ENCODE measurements around the gene DLG1.

GRCh38 chr3:197088370-197088769 lies 210.0 kb downstream of the DLG1 start:
- TF ChIP-seq, protein P1, sequence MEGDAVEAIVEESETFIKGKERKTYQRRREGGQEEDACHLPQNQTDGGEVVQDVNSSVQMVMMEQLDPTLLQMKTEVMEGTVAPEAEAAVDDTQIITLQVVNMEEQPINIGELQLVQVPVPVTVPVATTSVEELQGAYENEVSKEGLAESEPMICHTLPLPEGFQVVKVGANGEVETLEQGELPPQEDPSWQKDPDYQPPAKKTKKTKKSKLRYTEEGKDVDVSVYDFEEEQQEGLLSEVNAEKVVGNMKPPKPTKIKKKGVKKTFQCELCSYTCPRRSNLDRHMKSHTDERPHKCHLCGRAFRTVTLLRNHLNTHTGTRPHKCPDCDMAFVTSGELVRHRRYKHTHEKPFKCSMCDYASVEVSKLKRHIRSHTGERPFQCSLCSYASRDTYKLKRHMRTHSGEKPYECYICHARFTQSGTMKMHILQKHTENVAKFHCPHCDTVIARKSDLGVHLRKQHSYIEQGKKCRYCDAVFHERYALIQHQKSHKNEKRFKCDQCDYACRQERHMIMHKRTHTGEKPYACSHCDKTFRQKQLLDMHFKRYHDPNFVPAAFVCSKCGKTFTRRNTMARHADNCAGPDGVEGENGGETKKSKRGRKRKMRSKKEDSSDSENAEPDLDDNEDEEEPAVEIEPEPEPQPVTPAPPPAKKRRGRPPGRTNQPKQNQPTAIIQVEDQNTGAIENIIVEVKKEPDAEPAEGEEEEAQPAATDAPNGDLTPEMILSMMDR (conservative IDR thresholded peaks at IDR 0.05; ENCODE audit: low read depth in 2 of 2): no peak
- no peak for TF ChIP-seq REST (IDR thresholded peaks at IDR 0.05; ENCODE audit: unreplicated experiment)
- no peak for TF ChIP-seq EZH2phosphoT487 (IDR thresholded peaks at IDR 0.05; ENCODE audit: unreplicated experiment)
- TF ChIP-seq EZH2 (IDR thresholded peaks at IDR 0.05; ENCODE audit: low read depth, unreplicated experiment): no peak
- TF ChIP-seq JUNB (IDR thresholded peaks at IDR 0.05; ENCODE audit: unreplicated experiment): no peak
